Prostate gland (tissue), 2 donors: ENCODE data around the gene GOLGA5. TPM values are rescaled to one million over a fixed set of nuclear protein-coding genes. Genes with fewer than 3 reads are reported as not detected.
"Not testable (repeated sequence)": the region's sequence is repeated elsewhere in the genome, so short reads cannot be mapped to it uniquely, and the experiment has no call there.

Experiments
- DNase-seq: peaks from one replicate; pipeline ENCODE4 v3.0.0-alpha.2; 2019; ENCODE audit warnings: low spot score
- H3K27ac ChIP-seq, 2 donors: fragments of 200-600 bp; sonication (generic); 2 replicates each; pipeline ENCODE4 v1.5.1; 2017 to 2019
- H3K27me3 ChIP-seq: fragments of 200-600 bp; sonication (generic); replicated peaks from 2 replicates; pipeline ENCODE4 v1.5.1; 2019; ENCODE audit not compliant: insufficient read depth
- H3K36me3 ChIP-seq, 2 donors: fragments of 200-600 bp; sonication (generic); 1 replicate in 1 of 2; 2 replicates in 1 of 2; pipeline versions ENCODE4 v1.5.1 to v1.8.1; 2017 to 2019
- H3K4me1 ChIP-seq: fragments of 200-600 bp; sonication (generic); replicated peaks from 2 replicates; pipeline ENCODE4 v1.5.1; 2019
- H3K4me3 ChIP-seq, 2 donors: fragments of 200-600 bp; sonication (generic); 2 replicates each; pipeline ENCODE4 v1.5.1; 2017 to 2019
- H3K9me3 ChIP-seq: fragments of 200-600 bp; sonication (generic); 2 replicates; pipeline ENCODE4 v1.5.1; 2017
- CTCF ChIP-seq, 4 experiments: fragments of 200-600 bp in 2 of 4; fragments of 450-650 bp in 2 of 4; sonication (generic) in 2 of 4; IDR thresholded peaks; 1 replicate in 3 of 4; 2 replicates in 1 of 4; pipeline ENCODE4 v1.5.1; 2016 to 2019; ENCODE audit warnings: antibody characterized with exemption in 4 of 4, mild to moderate bottlenecking in 2 of 4, moderate library complexity in 2 of 4
- POLR2A ChIP-seq: fragments of 450-650 bp; IDR thresholded peaks from one replicate; pipeline ENCODE4 v1.6.1; 2016; ENCODE audit warnings: antibody characterized with exemption, mild to moderate bottlenecking
- POLR2AphosphoS5 ChIP-seq: sonication (generic); formaldehyde crosslinking; IDR thresholded peaks from one replicate; pipeline ENCODE4 v1.6.1; 2017; ENCODE audit warnings: antibody characterized with exemption
- WGBS: methylation state at CpG from one replicate; pipeline ENCODE4 v1.1.5; 2018; 5-methylcytosine and 5-hydroxymethylcytosine counted together
- intact Hi-C: fragments of 100-400 bp; cut with DNase I; formaldehyde crosslinking; loops from one replicate; pipeline ENCODE4 v1.14.2; 2022
- total RNA-seq, 2 donors: library from RNA; depleted of rRNA; stranded (reverse); fragments of >200 nt; gene quantifications; one replicate each; pipeline ENCODE4 v1.1.0, GENCODE V29; 2016

GOLGA5 gene
- total RNA-seq, 2 donors from 2014 or later: 63.5 to 69.5 TPM

- Histone ChIP-seq H3K9me3 (no peaks in the 10 kb centered on the region), H3K4me1 (no peaks in the 10 kb centered on the region), H3K4me3 (no peak overlapping the region), H3K36me3 (no peaks in the 10 kb centered on the region), H3K27me3 (no peaks in the 10 kb centered on the region), H3K27ac (no peak overlapping the region)
- WGBS: 72% methylated on average over 6 of the region's 6 CpGs
- no peak for DNase-seq
- TF ChIP-seq POLR2AphosphoS5: no peak
- intact Hi-C loops: no loop called here
These were observed 53.2 kb downstream of the GOLGA5 start for GRCh38 chr14:92847278-92847677.

- no peak for DNase-seq
- no peaks in the 10 kb centered on the region for H3K27me3 ChIP-seq
- H3K27ac ChIP-seq: no peak overlapping the region
- no peaks in the 10 kb centered on the region for H3K36me3 ChIP-seq
- no peak overlapping the region for H3K4me3 ChIP-seq
- H3K9me3 ChIP-seq: no peaks in the 10 kb centered on the region
- 30% methylated on average over 2 of the region's 2 CpGs for WGBS
- intact Hi-C loops: no loop called here
- H3K4me1 ChIP-seq: no peaks in the 10 kb centered on the region
- no peak for TF ChIP-seq POLR2AphosphoS5
- TF ChIP-seq CTCF (IDR thresholded peaks at IDR 0.05): no peak
- TF ChIP-seq POLR2A: no peak
These were observed 53.6 kb downstream of the GOLGA5 start for GRCh38 chr14:92847749-92848148.

- intact Hi-C loops: no loop called here
- no peak overlapping the region for H3K27ac ChIP-seq
- TF ChIP-seq POLR2AphosphoS5: no peak
- no peak for TF ChIP-seq POLR2A
- TF ChIP-seq CTCF (IDR thresholded peaks at IDR 0.05): no peak
- no peaks in the 10 kb centered on the region for H3K27me3 ChIP-seq
- 23% methylated on average over 4 of the region's 4 CpGs for WGBS
- no peak for DNase-seq
- no peak overlapping the region for H3K4me3 ChIP-seq
- no peaks in the 10 kb centered on the region for H3K9me3 ChIP-seq
- H3K4me1 ChIP-seq: no peaks in the 10 kb centered on the region
- H3K36me3 ChIP-seq: no peaks in the 10 kb centered on the region
These were observed 54.8 kb downstream of the GOLGA5 start for GRCh38 chr14:92848887-92849286.

- H3K4me1 ChIP-seq: no peaks in the 10 kb centered on the region
- intact Hi-C loops: no loop called here
- WGBS: 92% methylated on average over 2 of the region's 2 CpGs
- H3K36me3 ChIP-seq: no peaks in the 10 kb centered on the region
- DNase-seq: no peak
- TF ChIP-seq POLR2A (no peak), CTCF (IDR thresholded peaks at IDR 0.05) (no peak), POLR2AphosphoS5 (no peak)
- H3K9me3 ChIP-seq: no peaks in the 10 kb centered on the region
- no peak overlapping the region for H3K4me3 ChIP-seq
- no peaks in the 10 kb centered on the region for H3K27me3 ChIP-seq
- H3K27ac ChIP-seq: no peak overlapping the region
These were observed 56.4 kb downstream of the GOLGA5 start for GRCh38 chr14:92850492-92850891.

GRCh38 chr14:92853136-92853535, 59.0 kb downstream of the GOLGA5 start:
- not testable (repeated sequence) for H3K36me3 ChIP-seq

GRCh38 chr14:92860049-92860840, 66.1 kb downstream of the GOLGA5 start:
- DNase-seq: no peak
- 88% methylated on average over 7 of the region's 7 CpGs for WGBS
- H3K27me3 ChIP-seq: no peaks in the 10 kb centered on the region
- TF ChIP-seq POLR2AphosphoS5 (no peak), CTCF (IDR thresholded peaks at IDR 0.05) (no peak), POLR2A (no peak)
- H3K4me1 ChIP-seq: no peaks in the 10 kb centered on the region
- intact Hi-C loops: no loop called here
- no peak overlapping the region for H3K4me3 ChIP-seq
- H3K27ac ChIP-seq: no peak overlapping the region
- H3K9me3 ChIP-seq: no peaks in the 10 kb centered on the region
- no peaks in the 10 kb centered on the region for H3K36me3 ChIP-seq

More at GRCh38 chr14:92853136-92853535, 59.0 kb downstream of the GOLGA5 start:
- H3K4me1 ChIP-seq, DNase-seq, intact Hi-C loops, H3K27me3 ChIP-seq, H3K9me3 ChIP-seq, H3K4me3 ChIP-seq, H3K27ac ChIP-seq: not testable (repeated sequence)
- 87% methylated on average over 8 of the region's 8 CpGs for WGBS
